ENCODE results near the gene YPEL3. TPM values are rescaled to one million over a fixed set of nuclear protein-coding genes. Genes with fewer than 3 reads are reported as not detected.
"Not testable (repeated sequence)": the region's sequence is repeated elsewhere in the genome, so short reads cannot be mapped to it uniquely, and the experiment has no call there.

The YPEL3 gene
- total and polyA plus RNA-seq, 12 donors: 14.6 to 454 (median 94.5) TPM

GRCh38 chr16:30119428-30119827 is 23.4 kb upstream of the YPEL3 start:
- Histone ChIP-seq H3K9me3 (replicated peaks in 1 of 3) (no peaks in the 10 kb centered on the region), H3K27ac (no peak overlapping the region), H3K36me3 (replicated peaks in 1 of 2) (peaks cover 0 to 49% of the 10 kb centered on the region in 2 donors), H3K27me3 (no peaks in the 10 kb centered on the region), H3K4me3 (no peak overlapping the region), H3K4me1 (replicated peaks in 1 of 2) (peaks cover 7 to 29% of the 10 kb centered on the region in 2 donors)
- TF ChIP-seq CTCF (IDR thresholded peaks at IDR 0.05): no peak
- TF ChIP-seq POLR2A (IDR thresholded peaks at IDR 0.05): no peak
- DNase-seq: no peak
- 86 to 94% (median 90%) methylated on average over 2 of the region's 2 CpGs for WGBS, 4 donors
- intact Hi-C loops (cut with DNase I): loop anchor here in 1 of 2 donors (10.0 kb wide), 1 partner anchor 45 kb away; no protein-coding TSS in a partner anchor

GRCh38 chr16:30117768-30118167 is 21.8 kb upstream of the YPEL3 start:
- Histone ChIP-seq H3K4me1 (replicated peaks in 1 of 2) (peaks cover 0 to 32% of the 10 kb centered on the region in 2 donors), H3K4me3 (no peak overlapping the region), H3K9me3 (replicated peaks in 1 of 3) (no peaks in the 10 kb centered on the region), H3K36me3 (replicated peaks in 1 of 2) (peaks cover 0 to 49% of the 10 kb centered on the region in 2 donors), H3K27me3 (no peaks in the 10 kb centered on the region), H3K27ac (no peak overlapping the region)
- DNase-seq: no peak
- TF ChIP-seq POLR2A (IDR thresholded peaks at IDR 0.05): no peak
- TF ChIP-seq CTCF (IDR thresholded peaks at IDR 0.05): no peak
- intact Hi-C loops (cut with DNase I): loop anchor here in 1 of 2 donors (10.0 kb wide), 1 partner anchor 47 kb away; no protein-coding TSS in a partner anchor
- WGBS, 4 donors: 95 to 100% (median 96%) methylated on average over 7 to 10 of the region's 10 CpGs

- Histone ChIP-seq H3K4me3 (no peak overlapping the region), H3K27me3 (no peaks in the 10 kb centered on the region), H3K4me1 (replicated peaks in 1 of 2) (peaks cover 0 to 22% of the 10 kb centered on the region in 2 donors), H3K36me3 (replicated peaks in 1 of 2) (peaks cover 0 to 49% of the 10 kb centered on the region in 2 donors), H3K27ac (no peak overlapping the region), H3K9me3 (replicated peaks in 1 of 3) (no peaks in the 10 kb centered on the region)
- intact Hi-C loops (cut with DNase I): loop anchor here in 1 of 2 donors (10.0 kb wide), 1 partner anchor 48 kb away; no protein-coding TSS in a partner anchor
- WGBS, 4 donors: 90 to 96% (median 90%) methylated on average over 8 to 16 of the region's 16 CpGs
- no peak for DNase-seq
- no peak for TF ChIP-seq POLR2A (IDR thresholded peaks at IDR 0.05)
- no peak for TF ChIP-seq CTCF (IDR thresholded peaks at IDR 0.05)
Measured at GRCh38 chr16:30116291-30117207, 20.5 kb upstream of the YPEL3 start.

GRCh38 chr16:30115238-30115637 is 19.2 kb upstream of the YPEL3 start:
- Histone ChIP-seq H3K36me3 (replicated peaks in 1 of 2) (peaks cover 0 to 49% of the 10 kb centered on the region in 2 donors), H3K4me1 (replicated peaks in 1 of 2) (peaks cover 0 to 16% of the 10 kb centered on the region in 2 donors), H3K27ac (peak overlapping the region in 1 of 5 donors; percentile 52), H3K9me3 (replicated peaks in 1 of 3) (no peaks in the 10 kb centered on the region), H3K27me3 (no peaks in the 10 kb centered on the region), H3K4me3 (no peak overlapping the region)
- TF ChIP-seq CTCF (IDR thresholded peaks at IDR 0.05) (no peak), POLR2A (IDR thresholded peaks at IDR 0.05) (no peak)
- whole genome bisulfite sequencing, 4 donors: 82 to 95% (median 90%) methylated on average over 7 of the region's 7 CpGs
- no peak for DNase-seq
- intact Hi-C loops (cut with DNase I): loop anchor here in 1 of 2 donors (10.0 kb wide), 1 partner anchor 50 kb away; no protein-coding TSS in a partner anchor

- H3K9me3 ChIP-seq (replicated peaks in 1 of 3); H3K27me3 ChIP-seq; DNase-seq; H3K4me3 ChIP-seq: not testable (repeated sequence)
- H3K36me3 ChIP-seq (replicated peaks in 1 of 2): peaks cover 0 to 47% of the 10 kb centered on the region in 2 donors
- peak overlapping the region in 2 of 5 donors; percentile 52 to 74 for H3K27ac ChIP-seq
- peaks cover 0 to 16% of the 10 kb centered on the region in 2 donors for H3K4me1 ChIP-seq (replicated peaks in 1 of 2)
- 81 to 91% (median 85%) methylated on average over 7 of the region's 7 CpGs for WGBS, 4 donors
- intact Hi-C loops (cut with DNase I): loop anchor here in 1 of 2 donors (10.0 kb wide), 1 partner anchor 50 kb away; no protein-coding TSS in a partner anchor
Measured at GRCh38 chr16:30114833-30115232, 18.8 kb upstream of the YPEL3 start.

Measured in adrenal gland (tissue), 12 donors.